Tongue (tissue), 2 donors: ENCODE measurements around the gene MYCBP2. TPM values are rescaled to one million over a fixed set of nuclear protein-coding genes. Genes with fewer than 3 reads are reported as not detected.
"Not testable (repeated sequence)": the region's sequence is repeated elsewhere in the genome, so short reads cannot be mapped to it uniquely, and the experiment has no call there.

Experiments
- DNase-seq: peaks from one replicate; pipeline ENCODE4 v3.0.0-alpha.2; 2015
- total RNA-seq: library from RNA; depleted of rRNA; stranded (reverse); fragments of >200 nt; gene quantifications from one replicate; pipeline ENCODE4 v1.2.3, GENCODE V29; 2014

The MYCBP2 gene
- total RNA-seq, 1 donor from 2014 or later = 128 TPM

DNA sequence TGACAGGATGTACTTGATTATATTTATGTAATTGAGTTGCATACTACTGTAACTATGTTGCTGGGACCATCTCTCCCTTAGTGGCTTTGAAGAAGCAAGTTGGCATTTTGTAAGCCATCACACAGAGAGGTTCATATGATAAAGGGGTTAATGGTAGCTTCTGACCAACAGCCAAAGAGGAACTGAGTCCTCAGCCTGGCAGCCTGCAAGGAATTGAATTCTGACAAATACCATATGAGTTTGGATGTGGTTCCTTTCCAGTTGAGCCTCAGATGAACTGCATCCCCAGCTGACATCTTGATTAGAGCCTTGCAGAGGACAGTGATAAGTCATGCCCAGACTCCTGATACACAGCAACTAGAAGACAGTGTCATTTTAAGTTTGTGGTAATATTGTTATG lies 8.6 kb upstream of the MYCBP2 start:
- DNase-seq = no peak

DNA sequence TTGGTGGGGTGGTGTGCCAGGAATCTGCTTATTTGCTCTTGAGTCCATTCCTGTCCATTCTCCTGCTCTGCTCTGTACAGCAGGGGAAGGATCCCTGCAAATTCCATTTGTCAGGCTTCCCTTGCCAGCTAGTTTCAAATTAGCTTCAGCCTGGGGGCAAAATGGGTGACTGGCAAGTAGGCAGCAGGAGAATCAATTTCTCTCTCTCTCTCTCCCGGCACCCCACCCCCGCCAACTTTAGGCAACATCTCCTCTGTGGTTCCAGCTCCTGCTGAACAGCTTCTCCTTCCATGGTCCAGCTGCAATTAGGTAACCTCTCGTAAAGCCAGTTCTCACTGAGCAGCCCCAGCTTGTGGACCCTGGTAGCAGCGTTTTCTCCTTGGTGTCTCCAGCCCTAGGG lies 6.7 kb upstream of the MYCBP2 start:
- no peak for DNase-seq

DNA sequence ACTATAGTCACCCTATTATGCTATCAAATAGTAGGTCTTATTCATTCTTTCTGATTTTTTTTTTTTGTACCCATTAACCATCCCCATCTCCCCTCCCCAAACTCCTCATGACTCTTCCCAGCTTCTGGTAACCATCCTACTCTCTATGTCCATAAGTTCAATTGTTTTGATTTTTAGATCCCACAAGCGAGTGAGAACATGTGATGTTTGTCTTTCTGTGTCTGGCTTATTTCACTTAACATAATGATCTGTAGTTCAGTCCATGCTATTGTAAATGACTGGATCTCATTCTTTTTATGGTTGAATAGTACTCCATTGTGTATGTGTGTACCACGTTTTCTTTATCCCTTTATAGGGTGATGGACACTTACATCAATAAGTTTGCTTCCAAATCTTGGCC lies 4.5 kb upstream of the MYCBP2 start:
- no peak for DNase-seq

DNA sequence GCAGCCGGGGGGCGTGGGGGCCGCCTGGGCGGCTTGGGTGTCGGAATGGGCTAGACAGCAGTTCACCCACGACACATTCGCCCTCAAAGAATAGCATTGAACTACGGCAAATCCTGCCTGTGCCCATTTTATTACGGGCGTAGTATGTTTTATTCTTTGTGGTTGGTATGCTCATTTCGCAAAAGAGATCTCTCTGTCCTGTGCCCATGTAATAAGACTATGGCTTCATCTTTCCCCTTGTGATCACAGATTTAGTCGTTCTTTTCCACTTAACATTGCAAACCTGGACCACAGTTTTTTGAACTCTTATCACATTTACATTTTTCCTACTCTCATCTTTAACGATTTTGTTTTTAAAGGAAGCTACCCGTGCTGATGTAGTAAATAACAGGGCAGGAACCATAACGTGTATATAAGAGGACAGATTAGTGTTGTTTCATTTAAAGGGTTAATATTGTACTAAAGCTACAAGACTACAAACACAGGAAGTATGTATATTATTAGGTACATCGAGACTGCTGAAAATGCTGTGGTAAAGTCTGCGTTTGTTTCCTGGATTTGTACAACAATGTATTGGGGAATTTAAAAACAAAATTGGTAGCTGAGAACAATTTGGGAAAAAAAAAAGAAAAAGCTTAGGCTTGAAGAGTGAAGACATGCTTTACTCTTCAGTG lies 3.2 kb upstream of the MYCBP2 start:
- no peak for DNase-seq

DNA sequence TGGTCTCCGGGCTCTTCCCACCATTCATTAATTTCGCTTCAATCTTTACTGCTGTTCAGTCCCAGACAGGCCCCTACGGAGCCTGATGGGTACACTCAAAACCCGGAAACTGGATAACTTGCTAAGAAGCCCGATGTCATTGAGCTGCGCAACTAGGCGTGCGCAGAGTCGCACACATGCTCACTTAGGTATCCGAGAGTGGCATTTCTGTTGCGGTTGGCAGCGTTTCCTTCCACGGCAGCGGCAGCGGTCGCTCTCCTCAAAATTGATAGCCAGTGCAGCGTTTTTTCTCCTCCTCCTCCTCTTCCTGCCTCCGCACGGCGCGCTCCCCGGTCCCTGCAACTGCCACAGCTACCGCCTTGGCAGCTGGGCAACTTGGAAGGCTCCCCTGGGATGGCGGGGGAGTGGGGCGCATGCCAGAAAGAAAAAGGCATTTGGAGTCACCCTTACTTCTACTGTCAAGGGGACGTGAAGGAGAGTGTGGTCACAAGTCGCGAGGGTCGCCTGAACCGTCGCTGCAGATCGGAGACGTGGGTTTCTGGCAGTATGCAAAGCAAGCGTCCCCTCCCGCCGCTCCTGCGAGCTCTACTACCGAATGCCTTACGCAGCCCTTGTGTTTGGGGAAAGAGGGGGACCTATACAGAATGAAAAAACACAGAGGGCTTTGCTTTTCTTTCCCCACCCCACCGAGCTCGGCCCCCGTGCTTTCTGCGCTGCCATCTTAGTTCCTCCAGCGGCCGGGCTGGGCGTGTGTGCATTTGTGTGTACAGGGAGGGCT lies 2.4 kb upstream of the MYCBP2 start:
- peak; percentile 97 for DNase-seq

DNA sequence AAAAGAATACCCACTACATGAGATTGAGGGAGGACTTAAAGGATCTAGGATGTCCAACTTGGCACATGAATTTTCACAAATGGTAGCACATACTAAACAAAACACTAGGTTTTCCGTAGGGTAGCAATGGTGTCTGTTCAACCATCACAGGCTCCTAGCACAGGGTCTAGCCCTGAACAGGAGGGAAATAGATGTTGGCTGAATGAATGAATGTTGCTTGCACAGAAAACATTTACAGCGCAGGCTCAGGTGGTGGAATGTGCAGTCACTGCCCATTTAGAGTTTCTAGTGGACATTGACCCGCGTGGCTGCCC lies 1.9 kb upstream of the MYCBP2 start:
- no peak for DNase-seq

DNA sequence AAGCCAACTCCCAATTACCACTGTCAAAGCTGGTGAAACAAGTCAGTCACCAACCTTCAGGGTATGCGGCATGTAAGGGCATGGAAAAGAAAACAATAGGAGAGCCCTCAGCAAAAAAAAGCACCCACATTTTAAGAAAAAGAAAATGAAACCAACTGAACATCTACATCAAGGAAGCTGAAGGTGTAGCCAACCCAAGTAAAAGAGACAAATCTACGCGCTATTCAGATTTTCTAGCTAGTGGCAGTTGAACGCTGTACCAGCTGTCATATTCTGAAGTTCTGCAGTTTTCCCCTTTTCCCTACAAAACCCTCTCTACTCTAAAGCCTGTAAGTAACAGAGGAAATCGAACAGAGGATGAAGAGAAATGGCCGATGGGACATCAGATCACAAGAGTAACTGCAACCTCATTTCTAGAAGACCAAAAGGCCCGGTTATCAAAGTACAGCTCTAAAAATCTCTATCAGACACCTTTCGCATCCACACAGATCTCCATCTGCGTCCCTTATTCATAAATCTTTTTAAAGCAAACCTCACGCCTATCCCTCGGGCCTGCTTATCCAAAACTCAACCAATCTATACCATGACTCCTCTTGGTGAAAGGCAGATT lies 1.4 kb downstream of the MYCBP2 start:
- peak; percentile 34 for DNase-seq

DNA sequence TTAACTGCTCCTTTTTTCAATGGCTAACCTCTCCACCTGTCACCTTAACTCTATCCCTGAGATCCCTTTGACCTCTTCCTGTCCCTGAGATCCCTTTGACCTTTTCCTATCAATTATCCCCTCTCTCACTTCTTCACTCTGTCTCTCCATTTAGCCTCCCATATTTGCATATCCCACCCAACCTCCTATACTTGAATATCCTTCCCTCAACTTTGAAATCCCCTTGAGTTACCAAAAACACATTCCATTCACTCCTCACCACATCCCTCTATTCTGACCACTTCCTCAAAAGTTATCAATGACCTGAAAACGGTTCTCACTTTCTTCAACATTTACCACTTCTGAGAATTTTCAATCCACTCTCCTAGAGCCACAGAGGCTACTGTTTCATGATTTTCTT lies 3.0 kb downstream of the MYCBP2 start:
- DNase-seq = no peak

DNA sequence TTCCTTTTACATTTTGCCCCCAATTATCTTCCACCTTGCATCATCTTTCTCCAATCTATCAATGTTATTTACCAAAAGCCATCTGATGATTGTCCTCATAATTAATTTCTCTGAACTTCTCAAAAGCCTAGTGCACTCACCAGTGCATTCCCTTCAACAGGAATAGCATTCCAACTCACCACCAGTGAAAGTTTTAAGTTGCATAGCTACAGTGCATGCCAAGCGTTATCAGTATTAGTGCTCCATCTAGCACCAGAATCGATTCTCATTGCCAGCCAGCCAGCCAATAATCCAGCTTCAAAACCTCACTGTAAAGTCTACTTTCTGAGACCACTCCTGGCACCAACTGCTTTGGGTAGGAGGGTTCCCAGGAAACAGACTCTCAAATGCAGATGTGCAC lies 7.4 kb downstream of the MYCBP2 start:
- no peak for DNase-seq

DNA sequence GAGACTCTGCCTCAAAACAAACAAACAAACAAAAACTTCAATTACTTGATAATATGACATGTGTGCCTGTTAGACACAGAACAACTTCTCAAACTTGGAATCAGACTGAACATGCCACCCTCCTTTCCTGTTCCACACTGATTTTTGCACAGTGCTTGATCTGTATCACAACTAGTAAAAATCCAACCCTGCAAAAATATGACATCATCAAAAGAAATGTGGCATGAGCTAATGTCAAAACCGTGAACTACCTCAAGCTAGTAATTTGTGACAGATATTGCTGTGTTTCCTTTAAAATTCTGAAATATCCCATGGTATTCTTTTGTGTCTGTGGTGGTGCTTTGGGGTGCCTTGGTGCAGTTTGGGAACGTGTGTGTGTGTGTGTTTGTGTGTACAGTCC lies 8.2 kb downstream of the MYCBP2 start:
- DNase-seq = no peak

DNA sequence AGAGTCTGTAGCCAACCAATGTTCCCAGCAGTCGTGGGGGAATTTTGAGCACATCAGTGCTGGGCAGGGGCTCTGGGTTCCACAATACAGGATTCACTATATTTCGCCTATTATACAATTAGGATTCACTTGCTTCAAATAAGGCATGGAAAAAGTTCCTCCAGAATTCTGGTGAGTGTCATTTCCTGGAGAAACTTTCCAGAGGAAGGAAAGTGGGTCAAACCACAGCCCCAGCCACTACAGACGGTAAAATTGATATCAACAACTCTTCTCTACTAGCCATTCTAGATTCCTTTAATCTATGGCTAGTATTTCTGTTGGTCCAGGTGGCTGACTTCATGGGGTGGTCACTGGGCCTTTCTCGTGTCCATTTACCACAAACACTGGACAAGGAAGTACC lies 10.5 kb downstream of the MYCBP2 start:
- DNase-seq = no peak

DNA sequence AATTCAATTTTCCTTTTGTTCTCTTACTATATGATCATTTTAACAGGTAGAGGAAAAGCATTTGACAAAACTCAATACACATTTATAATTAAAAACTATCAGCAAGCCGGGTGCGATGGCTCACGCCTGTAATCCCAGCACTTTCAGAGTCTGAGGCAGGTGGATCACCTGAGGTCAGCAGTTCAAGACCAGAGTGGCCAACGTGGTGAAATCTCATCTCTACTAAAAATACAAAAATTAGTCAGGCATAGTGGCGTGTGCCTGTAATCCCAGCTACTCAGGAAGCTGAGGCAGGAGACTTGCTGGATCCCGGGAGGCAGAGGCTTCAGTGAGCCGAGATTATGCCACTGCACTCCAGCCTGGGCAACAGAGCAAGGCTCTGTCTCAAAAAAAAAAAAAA lies 11.4 kb downstream of the MYCBP2 start:
- not testable (repeated sequence) for DNase-seq

DNA sequence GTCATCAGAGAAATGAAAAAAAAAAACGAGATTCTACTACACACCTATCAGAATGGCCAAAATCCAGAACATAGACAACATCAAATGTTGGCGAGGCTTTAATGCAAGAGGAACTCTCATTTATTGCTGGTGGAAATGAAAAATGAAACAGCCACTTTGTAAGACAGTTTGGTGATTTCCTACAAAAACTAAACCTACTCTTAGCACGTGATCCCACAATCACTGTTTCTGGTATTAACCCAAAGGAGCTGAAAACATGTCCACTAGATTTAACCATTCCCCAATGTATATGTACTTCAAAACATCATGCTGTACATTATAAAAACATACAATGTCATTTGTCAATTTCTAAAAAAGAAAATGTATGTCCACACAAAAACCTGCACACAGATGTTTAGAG lies 13.0 kb downstream of the MYCBP2 start:
- no peak for DNase-seq

DNA sequence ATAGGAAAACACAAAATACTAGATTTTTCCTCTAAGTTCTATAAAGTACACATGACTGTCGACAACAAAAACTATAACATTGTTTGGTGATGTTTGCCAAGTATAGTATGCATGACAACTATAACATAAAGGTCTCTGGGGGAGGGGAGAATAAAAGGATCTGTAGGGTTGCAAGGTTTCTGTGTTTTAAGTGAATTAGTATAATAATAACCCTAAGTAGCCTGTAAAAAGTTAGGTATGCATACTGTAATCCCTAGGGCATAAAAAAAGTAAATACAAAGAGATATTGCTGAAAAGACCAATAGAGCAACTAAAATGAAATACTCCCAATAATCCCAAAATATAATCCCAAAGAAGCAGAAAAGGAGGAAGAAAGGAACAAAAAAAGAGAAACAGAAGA lies 14.6 kb downstream of the MYCBP2 start:
- no peak for DNase-seq

DNA sequence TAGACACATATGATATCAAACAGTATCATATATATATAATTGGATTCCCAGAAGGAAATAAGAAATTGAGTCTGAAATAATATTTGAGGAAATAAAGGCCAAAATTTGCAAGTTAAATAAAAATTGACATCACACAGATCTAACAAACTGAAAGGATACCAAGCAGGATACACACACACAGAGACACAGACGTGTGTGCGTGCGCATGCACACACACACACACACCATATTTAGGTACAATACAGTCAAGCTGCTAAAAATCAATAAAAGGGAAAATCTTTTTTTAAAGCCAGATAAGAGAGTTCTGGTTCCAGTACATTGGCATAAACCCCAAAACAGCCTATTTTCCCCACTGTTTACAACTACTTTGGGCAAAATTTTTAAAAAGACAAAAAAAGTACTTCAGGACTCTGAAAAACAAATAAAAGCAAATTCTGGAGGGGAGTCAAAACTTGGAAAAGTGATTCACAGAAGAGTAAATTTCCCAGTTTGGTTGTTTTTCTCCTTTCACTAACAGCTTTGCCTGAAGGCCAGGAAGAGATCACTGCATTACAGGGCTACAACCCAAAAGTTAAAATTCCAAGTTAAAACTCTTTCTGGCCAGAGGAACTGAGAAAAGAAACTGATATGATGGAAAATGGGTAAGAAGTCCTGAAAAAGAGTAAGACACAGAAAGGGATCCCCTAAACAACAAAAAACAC lies 16.2 kb downstream of the MYCBP2 start:
- DNase-seq = no peak

DNA sequence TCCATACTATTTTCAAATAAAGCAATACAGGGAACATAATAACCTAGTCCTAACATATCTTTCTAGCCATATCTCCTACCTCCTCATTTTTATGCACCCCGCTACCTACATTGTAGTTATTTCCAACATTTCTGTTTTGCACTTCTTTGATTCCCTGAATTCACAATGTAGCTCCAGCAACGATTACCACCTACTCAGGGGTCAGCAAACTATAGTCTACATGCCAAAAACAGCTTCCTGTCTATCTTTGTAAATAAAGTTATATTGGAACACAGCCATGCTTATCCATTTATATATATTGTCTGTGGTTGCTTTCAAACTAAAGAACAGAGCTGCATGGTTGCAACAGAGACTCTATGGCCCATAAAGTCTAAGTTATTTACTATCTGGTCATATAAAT lies 16.7 kb downstream of the MYCBP2 start:
- DNase-seq = no peak

DNA sequence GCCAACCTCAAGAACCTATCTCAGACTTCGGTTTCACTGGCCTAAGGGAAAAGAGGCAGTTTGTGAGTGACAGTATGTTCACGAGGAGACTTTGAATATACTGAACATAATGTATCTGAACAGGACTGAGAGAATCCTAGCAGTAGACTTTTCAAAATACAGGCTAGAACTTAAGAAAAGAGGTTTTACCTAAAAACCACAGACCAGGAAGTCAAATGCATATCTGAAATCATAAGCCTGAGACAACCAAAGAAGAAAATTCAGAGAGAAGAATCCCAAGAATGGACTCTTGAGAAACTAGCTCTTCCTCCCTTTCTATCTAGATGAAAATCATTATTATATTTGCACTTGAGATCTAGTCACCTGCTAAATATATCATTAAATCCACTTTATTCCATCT lies 17.6 kb downstream of the MYCBP2 start:
- DNase-seq = no peak

DNA sequence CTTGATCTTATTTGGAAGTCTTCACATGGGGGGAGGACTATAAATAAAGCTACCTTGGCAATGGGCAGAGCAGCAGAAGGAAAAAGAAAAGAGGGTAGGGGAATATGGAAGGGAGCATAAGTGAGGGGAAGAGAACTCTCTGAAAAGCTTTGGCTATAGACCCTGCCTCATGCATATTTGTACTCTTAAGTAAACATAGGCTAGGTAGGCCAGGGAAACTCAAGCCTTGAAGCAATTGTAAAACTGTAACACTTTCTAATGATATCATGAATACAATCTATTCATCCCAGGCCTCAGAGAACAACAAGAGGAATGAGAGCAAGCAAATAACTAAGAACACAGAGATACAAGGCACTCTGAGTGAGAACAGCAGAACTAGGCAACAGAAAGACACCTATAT lies 20.4 kb downstream of the MYCBP2 start:
- no peak for DNase-seq

DNA sequence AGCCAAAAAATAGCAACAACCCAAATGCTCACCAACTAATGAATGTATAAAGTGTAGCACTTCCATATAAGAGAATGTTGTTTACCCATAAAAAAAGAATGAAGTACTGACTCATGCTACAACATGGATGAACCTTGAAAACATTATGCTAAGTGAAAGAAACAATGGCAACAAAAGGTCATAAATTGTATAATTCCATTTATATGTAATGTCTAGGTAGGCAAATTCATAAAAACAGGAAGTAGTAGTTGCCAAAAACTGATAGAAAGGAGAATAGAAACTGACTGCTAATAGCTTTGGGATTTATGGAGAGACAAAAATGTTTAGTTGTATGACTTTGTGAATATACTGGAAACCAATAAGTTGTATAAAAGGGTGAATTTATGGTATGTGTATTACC lies 21.6 kb downstream of the MYCBP2 start:
- DNase-seq = no peak

DNA sequence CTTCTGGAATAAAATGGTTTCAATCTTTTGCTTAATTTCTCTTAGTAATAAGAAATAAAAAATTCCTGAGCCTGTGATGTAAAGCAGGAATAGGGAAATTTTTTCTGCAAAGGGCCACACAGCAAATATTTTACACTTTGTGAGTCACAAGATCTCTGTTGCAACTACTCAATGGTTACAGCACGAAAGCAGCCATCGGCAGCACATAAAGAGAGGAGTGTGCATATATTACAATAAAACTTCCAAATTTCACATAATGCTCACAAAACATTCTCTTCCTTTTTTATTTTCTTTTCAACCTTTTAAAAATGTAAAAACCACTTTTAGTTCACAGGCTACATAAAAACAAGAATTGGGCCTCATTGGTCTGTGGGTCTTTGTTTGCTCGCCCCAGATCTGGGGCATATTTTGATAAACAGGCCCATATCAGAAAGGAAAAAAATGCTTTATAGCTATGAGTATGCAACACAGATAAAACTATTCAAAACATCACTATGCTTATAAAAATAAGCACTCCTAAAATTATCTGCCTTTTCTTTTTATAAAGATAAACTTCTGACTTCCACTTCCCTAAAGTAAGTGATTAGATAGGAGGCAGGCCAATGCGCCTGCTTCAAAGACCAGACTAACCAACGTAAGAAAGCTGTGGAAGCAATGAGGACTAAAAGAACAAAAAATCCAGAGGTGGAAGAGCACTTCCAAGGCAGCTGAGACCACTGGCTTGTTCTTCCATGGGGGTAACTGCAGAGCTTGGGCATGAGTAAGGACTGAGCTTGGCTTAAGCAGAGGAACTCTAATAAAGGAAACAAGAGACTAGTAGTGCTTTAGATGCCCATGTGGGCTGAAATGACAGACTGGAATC lies 26.5 kb downstream of the MYCBP2 start:
- no peak for DNase-seq

DNA sequence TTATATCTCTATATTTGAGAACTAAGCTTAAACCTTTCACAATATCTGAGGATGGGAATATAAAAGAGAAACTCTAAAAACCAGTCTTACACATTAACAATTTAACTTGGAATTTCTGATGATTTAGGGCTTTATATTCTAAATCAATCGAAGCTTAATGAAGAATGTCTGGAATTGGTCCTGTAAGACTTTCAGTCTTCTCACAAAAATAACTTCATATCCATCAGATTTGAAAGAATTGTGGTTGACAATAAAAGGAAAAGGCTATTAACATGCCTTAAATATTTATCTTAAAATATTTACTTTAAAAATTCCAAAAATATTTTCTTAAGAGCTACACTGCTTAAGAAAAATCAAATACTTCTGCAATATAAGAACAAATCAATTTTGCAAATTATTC lies 27.3 kb downstream of the MYCBP2 start:
- no peak for DNase-seq

DNA sequence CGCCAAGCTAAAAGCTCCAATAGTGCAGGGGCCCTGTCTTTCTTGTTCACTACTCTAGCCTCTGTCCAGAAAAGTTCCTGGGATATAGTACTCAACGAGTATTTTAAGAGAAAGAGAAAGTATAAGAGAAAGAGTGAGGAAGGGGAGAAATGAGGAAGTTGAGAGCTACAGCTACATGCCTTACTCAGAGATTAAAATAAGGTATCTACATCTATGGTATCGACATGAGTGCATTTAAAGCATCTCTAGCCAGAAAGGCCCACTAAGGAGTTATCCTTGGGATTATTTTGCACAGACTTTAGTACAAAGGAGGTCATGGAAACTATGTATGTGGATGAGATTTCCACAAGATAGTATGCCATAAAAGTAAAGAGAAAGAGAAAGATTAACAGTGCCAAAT lies 28.5 kb downstream of the MYCBP2 start:
- no peak for DNase-seq
